HEK293 (cell line): ENCODE data around the gene SYTL3.

ENCODE experiments used
- TSHZ1 ChIP-seq: fragments of 450-650 bp; formaldehyde crosslinking; IDR thresholded peaks from 2 replicates; pipeline ENCODE4 v1.5.1; 2016; ENCODE audit warnings: missing biosample characterization, missing genetic modification characterization, borderline replicate concordance
- ZFP41 ChIP-seq: fragments of 450-650 bp; formaldehyde crosslinking; IDR thresholded peaks from 2 replicates; pipeline ENCODE4 v1.5.1; 2016; ENCODE audit warnings: missing biosample characterization, missing genetic modification characterization, borderline replicate concordance
- ZNF157 ChIP-seq: fragments of 450-650 bp; formaldehyde crosslinking; IDR thresholded peaks from 2 replicates; pipeline ENCODE4 v1.5.1; 2016; ENCODE audit warnings: missing biosample characterization, missing genetic modification characterization
- ZNF830 ChIP-seq: fragments of 450-650 bp; IDR thresholded peaks from 2 replicates; pipeline ENCODE4 v1.5.0; 2018; ENCODE audit warnings: missing biosample characterization, missing genetic modification characterization, low read depth, mild to moderate bottlenecking, moderate library complexity

- TF ChIP-seq TSHZ1 (tag by site-specific recombination) (no peak), ZFP41 (no peak), ZNF830 (no peak), ZNF157 (tag by site-specific recombination) (no peak)
Measured at GRCh38 chr6:158771399-158772152, 121.7 kb downstream of the SYTL3 start.
